HCT116 (cell line): Measurements from ENCODE around the gene OR5D16.

Experiments
- CTCF ChIP-seq, 3 experiments: fragments of 200-600 bp in 1 of 3; sonication (generic) in 1 of 3; IDR thresholded peaks in 2 of 3; conservative IDR thresholded peaks in 1 of 3; 2 replicates each; pipeline ENCODE4 v1.5.1; 2012 to 2017; ENCODE audit warnings: low read depth in 2 of 3, low read length in 2 of 3, antibody characterized with exemption in 1 of 3, borderline replicate concordance in 1 of 3, control low read depth in 1 of 3, mild to moderate bottlenecking in 1 of 3, mixed read lengths in 1 of 3, mixed run types in 1 of 3, moderate library complexity in 1 of 3; ENCODE audit not compliant: insufficient read depth in 1 of 3
- EZH2 ChIP-seq: fragments of 200-600 bp; sonication (generic); IDR thresholded peaks from 2 replicates; pipeline ENCODE4 v1.6.1; 2017; ENCODE audit warnings: antibody characterized with exemption, mixed run types
- TF ChIP-seq, protein P1 (sequence below): IDR thresholded peaks from 2 replicates; pipeline ENCODE4 v1.6.1; 2012; ENCODE audit warnings: low read depth

- no peak for TF ChIP-seq EZH2
- TF ChIP-seq, protein P1, sequence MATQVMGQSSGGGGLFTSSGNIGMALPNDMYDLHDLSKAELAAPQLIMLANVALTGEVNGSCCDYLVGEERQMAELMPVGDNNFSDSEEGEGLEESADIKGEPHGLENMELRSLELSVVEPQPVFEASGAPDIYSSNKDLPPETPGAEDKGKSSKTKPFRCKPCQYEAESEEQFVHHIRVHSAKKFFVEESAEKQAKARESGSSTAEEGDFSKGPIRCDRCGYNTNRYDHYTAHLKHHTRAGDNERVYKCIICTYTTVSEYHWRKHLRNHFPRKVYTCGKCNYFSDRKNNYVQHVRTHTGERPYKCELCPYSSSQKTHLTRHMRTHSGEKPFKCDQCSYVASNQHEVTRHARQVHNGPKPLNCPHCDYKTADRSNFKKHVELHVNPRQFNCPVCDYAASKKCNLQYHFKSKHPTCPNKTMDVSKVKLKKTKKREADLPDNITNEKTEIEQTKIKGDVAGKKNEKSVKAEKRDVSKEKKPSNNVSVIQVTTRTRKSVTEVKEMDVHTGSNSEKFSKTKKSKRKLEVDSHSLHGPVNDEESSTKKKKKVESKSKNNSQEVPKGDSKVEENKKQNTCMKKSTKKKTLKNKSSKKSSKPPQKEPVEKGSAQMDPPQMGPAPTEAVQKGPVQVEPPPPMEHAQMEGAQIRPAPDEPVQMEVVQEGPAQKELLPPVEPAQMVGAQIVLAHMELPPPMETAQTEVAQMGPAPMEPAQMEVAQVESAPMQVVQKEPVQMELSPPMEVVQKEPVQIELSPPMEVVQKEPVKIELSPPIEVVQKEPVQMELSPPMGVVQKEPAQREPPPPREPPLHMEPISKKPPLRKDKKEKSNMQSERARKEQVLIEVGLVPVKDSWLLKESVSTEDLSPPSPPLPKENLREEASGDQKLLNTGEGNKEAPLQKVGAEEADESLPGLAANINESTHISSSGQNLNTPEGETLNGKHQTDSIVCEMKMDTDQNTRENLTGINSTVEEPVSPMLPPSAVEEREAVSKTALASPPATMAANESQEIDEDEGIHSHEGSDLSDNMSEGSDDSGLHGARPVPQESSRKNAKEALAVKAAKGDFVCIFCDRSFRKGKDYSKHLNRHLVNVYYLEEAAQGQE, result no peak
- TF ChIP-seq CTCF (IDR thresholded peaks at IDR 0.05 in 2 of 3, conservative IDR thresholded peaks at IDR 0.05 in 1 of 3; ENCODE audit: borderline replicate concordance in 1 of 3, insufficient read depth in 1 of 3, low read depth in 2 of 3, low read length in 2 of 3), result no peak
Observed at GRCh38 chr11:55852141-55852540, 13.6 kb downstream of the OR5D16 start.
